ENCODE results near the gene DQX1.
A peak's percentile ranks its signal among the peaks of the same experiment; 100 is the strongest.

DNA sequence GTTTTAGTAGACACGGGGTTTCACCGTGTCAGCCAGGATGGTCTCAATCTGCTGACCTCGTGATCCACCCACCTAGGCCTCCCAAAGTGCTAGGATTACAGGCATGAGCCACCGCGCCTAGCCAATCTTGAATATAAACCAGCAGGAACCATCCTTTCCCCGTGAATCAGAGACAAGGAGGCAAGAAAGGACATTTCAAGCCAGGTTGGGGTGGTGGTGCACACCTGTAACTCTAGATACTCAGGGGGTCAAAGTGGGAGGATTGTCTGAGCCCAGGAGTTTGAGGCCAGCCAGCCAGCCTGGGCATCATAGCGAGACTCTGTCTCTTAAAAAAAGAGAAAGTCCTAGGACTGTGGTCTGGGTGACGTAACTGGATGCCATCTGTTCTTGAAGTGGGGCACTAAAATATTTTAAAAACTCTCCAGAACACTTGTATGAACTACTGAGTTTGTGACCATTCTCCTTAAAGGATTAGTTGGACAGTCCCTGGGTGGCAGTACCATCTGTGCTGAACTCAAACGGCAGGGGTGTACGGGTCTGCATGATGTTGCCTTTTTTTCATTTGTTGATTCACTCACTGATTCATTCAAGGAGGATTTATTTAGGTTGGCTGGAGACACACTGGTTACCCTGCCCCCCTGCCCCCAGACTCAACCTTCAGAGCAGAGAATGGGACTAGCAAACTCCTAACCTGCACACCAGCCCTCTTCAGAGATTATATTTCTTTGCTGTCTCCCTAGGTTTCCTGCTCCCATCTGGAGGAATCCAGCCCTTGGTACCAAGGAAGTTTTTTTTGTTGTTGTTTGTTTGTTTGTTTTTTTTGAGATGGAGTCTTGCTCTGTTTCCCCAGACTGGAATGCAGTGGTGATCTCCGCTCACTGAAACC lies 14.7 kb downstream of the DQX1 start:
- TF ChIP-seq ZNF70 (CRISPR knock-in tag; IDR thresholded peaks at IDR 0.05) (no peak), ESRRG (CRISPR knock-in tag; IDR thresholded peaks at IDR 0.05) (no peak), ZFP30 (CRISPR knock-in tag; IDR thresholded peaks at IDR 0.05) (no peak), ZFP3 (CRISPR knock-in tag; IDR thresholded peaks at IDR 0.05) (peak; percentile 96), ARNTL (CRISPR knock-in tag; IDR thresholded peaks at IDR 0.05; ENCODE audit: borderline replicate concordance, low read depth) (no peak), SNAI2 (CRISPR knock-in tag; IDR thresholded peaks at IDR 0.05) (no peak), ZNF8 (CRISPR knock-in tag; IDR thresholded peaks at IDR 0.05) (no peak), TCF4 (CRISPR knock-in tag; IDR thresholded peaks at IDR 0.05; ENCODE audit: borderline replicate concordance) (no peak), ZC3H10 (CRISPR knock-in tag; IDR thresholded peaks at IDR 0.05) (no peak), ISL1 (CRISPR knock-in tag; IDR thresholded peaks at IDR 0.05) (no peak), CSDC2 (CRISPR knock-in tag; IDR thresholded peaks at IDR 0.05) (no peak)
- TF ChIP-seq, protein P1, sequence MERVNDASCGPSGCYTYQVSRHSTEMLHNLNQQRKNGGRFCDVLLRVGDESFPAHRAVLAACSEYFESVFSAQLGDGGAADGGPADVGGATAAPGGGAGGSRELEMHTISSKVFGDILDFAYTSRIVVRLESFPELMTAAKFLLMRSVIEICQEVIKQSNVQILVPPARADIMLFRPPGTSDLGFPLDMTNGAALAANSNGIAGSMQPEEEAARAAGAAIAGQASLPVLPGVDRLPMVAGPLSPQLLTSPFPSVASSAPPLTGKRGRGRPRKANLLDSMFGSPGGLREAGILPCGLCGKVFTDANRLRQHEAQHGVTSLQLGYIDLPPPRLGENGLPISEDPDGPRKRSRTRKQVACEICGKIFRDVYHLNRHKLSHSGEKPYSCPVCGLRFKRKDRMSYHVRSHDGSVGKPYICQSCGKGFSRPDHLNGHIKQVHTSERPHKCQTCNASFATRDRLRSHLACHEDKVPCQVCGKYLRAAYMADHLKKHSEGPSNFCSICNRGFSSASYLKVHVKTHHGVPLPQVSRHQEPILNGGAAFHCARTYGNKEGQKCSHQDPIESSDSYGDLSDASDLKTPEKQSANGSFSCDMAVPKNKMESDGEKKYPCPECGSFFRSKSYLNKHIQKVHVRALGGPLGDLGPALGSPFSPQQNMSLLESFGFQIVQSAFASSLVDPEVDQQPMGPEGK (CRISPR knock-in tag; IDR thresholded peaks at IDR 0.05; ENCODE audit: borderline replicate concordance): no peak
- TF ChIP-seq, protein P2, sequence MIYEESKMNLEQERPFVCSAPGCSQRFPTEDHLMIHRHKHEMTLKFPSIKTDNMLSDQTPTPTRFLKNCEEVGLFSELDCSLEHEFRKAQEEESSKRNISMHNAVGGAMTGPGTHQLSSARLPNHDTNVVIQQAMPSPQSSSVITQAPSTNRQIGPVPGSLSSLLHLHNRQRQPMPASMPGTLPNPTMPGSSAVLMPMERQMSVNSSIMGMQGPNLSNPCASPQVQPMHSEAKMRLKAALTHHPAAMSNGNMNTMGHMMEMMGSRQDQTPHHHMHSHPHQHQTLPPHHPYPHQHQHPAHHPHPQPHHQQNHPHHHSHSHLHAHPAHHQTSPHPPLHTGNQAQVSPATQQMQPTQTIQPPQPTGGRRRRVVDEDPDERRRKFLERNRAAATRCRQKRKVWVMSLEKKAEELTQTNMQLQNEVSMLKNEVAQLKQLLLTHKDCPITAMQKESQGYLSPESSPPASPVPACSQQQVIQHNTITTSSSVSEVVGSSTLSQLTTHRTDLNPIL (CRISPR knock-in tag; IDR thresholded peaks at IDR 0.05; ENCODE audit: low read depth): no peak
- TF ChIP-seq, protein P3, sequence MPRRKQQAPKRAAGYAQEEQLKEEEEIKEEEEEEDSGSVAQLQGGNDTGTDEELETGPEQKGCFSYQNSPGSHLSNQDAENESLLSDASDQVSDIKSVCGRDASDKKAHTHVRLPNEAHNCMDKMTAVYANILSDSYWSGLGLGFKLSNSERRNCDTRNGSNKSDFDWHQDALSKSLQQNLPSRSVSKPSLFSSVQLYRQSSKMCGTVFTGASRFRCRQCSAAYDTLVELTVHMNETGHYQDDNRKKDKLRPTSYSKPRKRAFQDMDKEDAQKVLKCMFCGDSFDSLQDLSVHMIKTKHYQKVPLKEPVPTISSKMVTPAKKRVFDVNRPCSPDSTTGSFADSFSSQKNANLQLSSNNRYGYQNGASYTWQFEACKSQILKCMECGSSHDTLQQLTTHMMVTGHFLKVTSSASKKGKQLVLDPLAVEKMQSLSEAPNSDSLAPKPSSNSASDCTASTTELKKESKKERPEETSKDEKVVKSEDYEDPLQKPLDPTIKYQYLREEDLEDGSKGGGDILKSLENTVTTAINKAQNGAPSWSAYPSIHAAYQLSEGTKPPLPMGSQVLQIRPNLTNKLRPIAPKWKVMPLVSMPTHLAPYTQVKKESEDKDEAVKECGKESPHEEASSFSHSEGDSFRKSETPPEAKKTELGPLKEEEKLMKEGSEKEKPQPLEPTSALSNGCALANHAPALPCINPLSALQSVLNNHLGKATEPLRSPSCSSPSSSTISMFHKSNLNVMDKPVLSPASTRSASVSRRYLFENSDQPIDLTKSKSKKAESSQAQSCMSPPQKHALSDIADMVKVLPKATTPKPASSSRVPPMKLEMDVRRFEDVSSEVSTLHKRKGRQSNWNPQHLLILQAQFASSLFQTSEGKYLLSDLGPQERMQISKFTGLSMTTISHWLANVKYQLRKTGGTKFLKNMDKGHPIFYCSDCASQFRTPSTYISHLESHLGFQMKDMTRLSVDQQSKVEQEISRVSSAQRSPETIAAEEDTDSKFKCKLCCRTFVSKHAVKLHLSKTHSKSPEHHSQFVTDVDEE (CRISPR knock-in tag; IDR thresholded peaks at IDR 0.05): no peak

All from SK-N-SH treated with all-trans-retinoic acid at 6 μM for 48 hours (cell line).